RWPE2 (cell line): ENCODE measurements around the gene MRPL40.

ENCODE experiments used
- ATAC-seq: fragments of 200-7000 bp; cut with Tn5 transposase; 3 replicates; pipeline ENCODE4 v1.9.1; 2021; ENCODE audit warnings: low read depth
- DNase-seq: peaks from one replicate; pipeline ENCODE4 v3.0.0-alpha.2; 2020; ENCODE audit warnings: low spot score
- H3K27ac ChIP-seq: fragments of 450-650 bp; 2 replicates; pipeline ENCODE4 v1.5.1; 2017; ENCODE audit warnings: mild to moderate bottlenecking; ENCODE audit not compliant: poor library complexity, severe bottlenecking
- H3K27me3 ChIP-seq: fragments of 250-450 bp; sonication (Bioruptor Pico); 2 replicates; pipeline ENCODE4 v1.5.1; 2021; ENCODE audit warnings: mild to moderate bottlenecking, moderate library complexity; ENCODE audit not compliant: insufficient read depth, poor library complexity, severe bottlenecking
- H3K36me3 ChIP-seq: fragments of 250-450 bp; sonication (Bioruptor Pico); 2 replicates; pipeline ENCODE4 v1.5.1; 2020; ENCODE audit warnings: low read depth, mild to moderate bottlenecking, moderate library complexity
- H3K4me1 ChIP-seq: fragments of 250-450 bp; sonication (Bioruptor Pico); 2 replicates; pipeline ENCODE4 v1.5.1; 2021; ENCODE audit warnings: mild to moderate bottlenecking, moderate library complexity; ENCODE audit not compliant: insufficient read depth, poor library complexity, severe bottlenecking
- H3K4me3 ChIP-seq: fragments of 250-450 bp; sonication (Bioruptor Pico); 2 replicates; pipeline ENCODE4 v1.5.1; 2021; ENCODE audit warnings: mild to moderate bottlenecking, moderate library complexity; ENCODE audit not compliant: severe bottlenecking
- H3K9me3 ChIP-seq: fragments of 250-450 bp; sonication (Bioruptor Pico); 2 replicates; pipeline ENCODE4 v1.5.1; 2021; ENCODE audit warnings: mild to moderate bottlenecking, moderate library complexity; ENCODE audit not compliant: severe bottlenecking
- CTCF ChIP-seq: fragments of 450-650 bp; IDR thresholded peaks from one replicate; pipeline ENCODE4 v1.5.1; 2017; ENCODE audit warnings: mild to moderate bottlenecking, moderate library complexity; ENCODE audit not compliant: poor library complexity, severe bottlenecking

The MRPL40 gene

GRCh38 chr22:19387575-19387974 lies 44.8 kb upstream of the MRPL40 start:
- no peaks in the 10 kb centered on the region for H3K27me3 ChIP-seq
- ATAC-seq = no peak

GRCh38 chr22:19393704-19394103 lies 38.6 kb upstream of the MRPL40 start:
- no peak for DNase-seq
- no peak for ATAC-seq
- TF ChIP-seq CTCF = no peak
- H3K36me3 ChIP-seq = peaks cover 87% of the 10 kb centered on the region
- H3K9me3 ChIP-seq = no peaks in the 10 kb centered on the region
- no peak overlapping the region for H3K4me3 ChIP-seq
- no peaks in the 10 kb centered on the region for H3K27me3 ChIP-seq
- no peaks in the 10 kb centered on the region for H3K4me1 ChIP-seq
- no peak overlapping the region for H3K27ac ChIP-seq

More at GRCh38 chr22:19387575-19387974, 44.8 kb upstream of the MRPL40 start:
- Histone ChIP-seq H3K27ac (no peak overlapping the region), H3K36me3 (peaks cover 87% of the 10 kb centered on the region), H3K4me1 (no peaks in the 10 kb centered on the region), H3K9me3 (no peaks in the 10 kb centered on the region), H3K4me3 (no peak overlapping the region)
- DNase-seq = no peak
- no peak for TF ChIP-seq CTCF

GRCh38 chr22:19394274-19395050 lies 37.9 kb upstream of the MRPL40 start:
- TF ChIP-seq CTCF = no peak
- Histone ChIP-seq H3K27ac (no peak overlapping the region), H3K4me1 (no peaks in the 10 kb centered on the region), H3K4me3 (no peak overlapping the region), H3K27me3 (no peaks in the 10 kb centered on the region), H3K9me3 (no peaks in the 10 kb centered on the region), H3K36me3 (peaks cover 81% of the 10 kb centered on the region)
- ATAC-seq (no peak), DNase-seq (no peak)

GRCh38 chr22:19395276-19395675 lies 37.1 kb upstream of the MRPL40 start:
- peaks cover 81% of the 10 kb centered on the region for H3K36me3 ChIP-seq
- TF ChIP-seq CTCF = no peak
- ATAC-seq (no peak), DNase-seq (no peak)
- no peak overlapping the region for H3K4me3 ChIP-seq
- no peak overlapping the region for H3K27ac ChIP-seq
- no peaks in the 10 kb centered on the region for H3K27me3 ChIP-seq
- no peaks in the 10 kb centered on the region for H3K9me3 ChIP-seq
- H3K4me1 ChIP-seq = no peaks in the 10 kb centered on the region

GRCh38 chr22:19396561-19396933 lies 35.8 kb upstream of the MRPL40 start:
- DNase-seq (no peak), ATAC-seq (no peak)
- no peak for TF ChIP-seq CTCF
- no peaks in the 10 kb centered on the region for H3K27me3 ChIP-seq
- peaks cover 80% of the 10 kb centered on the region for H3K36me3 ChIP-seq
- no peaks in the 10 kb centered on the region for H3K9me3 ChIP-seq
- H3K4me3 ChIP-seq = no peak overlapping the region
- no peaks in the 10 kb centered on the region for H3K4me1 ChIP-seq
- H3K27ac ChIP-seq = no peak overlapping the region
